Measurements from ENCODE around the gene IL11RA.
A peak's percentile ranks its signal among the peaks of the same experiment; 100 is the strongest.

IL11RA gene

DNA sequence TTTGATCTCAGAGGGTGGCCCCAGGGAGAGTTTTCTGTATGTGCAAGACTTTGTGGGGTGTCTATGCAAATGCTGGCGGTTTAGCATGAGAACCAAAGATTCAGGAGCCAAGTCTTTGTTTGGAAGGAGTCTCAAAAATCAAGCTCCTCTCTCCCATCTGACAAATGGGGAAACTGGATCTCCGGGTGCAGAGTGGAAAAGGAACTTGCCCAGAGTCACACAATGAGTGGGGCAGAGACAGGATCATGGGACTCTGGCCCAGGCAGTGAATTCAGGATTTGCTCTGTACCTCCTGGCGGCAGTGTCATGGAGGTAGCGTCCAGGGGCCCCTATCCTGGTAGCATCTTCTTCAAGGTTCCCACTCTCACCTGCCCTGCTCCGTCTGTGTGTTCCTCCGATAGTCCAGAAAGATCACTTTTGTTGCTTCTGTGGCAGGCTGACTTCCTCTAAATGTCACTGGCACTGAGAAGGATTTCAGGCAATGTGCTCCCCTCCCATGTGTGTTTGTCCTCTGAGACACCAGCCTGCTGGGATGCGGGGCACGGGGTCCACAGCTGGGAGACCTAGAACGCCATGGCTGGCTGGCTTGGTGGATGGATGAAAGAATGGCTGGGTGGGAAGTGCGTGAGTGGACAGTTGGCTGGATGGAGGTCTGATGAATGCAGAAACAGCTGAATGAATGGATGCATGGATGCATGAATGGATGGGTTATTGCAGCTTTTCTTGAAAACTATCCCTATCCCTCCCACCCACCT is 35.5 kb downstream of the IL11RA start:
- no peak for DNase-seq (ENCODE audit: low read depth)

DNA sequence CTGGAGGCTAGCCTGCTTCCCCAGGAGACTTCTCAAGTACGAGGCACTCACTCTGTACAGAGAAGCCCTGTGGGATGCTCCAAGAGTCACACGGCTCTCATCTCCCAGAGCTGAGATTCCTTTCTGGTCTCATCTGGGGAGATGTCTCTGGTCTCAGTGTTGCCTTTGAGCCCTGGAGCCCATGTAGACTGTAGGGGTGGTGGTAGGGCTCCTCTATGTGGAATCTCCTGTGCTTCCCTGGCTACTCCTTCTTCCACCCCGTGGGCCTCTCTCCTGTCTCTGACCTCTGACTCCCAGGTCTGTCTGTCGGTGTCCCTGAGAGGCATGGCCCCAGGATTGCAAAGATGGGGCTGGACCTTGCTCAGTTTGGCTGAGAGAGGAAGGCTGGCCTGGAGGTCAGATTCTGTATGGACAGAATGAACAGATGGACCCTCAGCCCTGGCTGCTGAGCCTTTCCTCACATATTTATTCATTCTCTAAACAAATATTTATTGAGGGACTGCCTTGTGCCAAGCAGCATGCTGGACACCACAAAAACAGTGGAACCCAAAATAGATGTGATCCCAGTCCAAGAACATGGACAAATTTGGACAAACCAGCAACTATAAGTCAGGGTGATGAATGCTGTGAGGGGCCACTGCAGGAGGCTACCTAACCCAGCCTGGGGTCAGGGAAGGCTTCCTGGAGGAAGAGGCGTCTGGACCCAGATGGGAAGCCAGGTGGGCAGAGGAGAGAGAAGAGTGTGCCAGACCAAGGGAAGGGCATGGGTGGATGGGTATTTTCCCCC is 36.5 kb downstream of the IL11RA start:
- no peak for DNase-seq (ENCODE audit: low read depth)

GRCh38 chr9:34689116-34689470 is 37.1 kb downstream of the IL11RA start:
- DNase-seq (ENCODE audit: low read depth): no peak

- no peak for DNase-seq (ENCODE audit: low read depth)
Measured at GRCh38 chr9:34689512-34689911, 37.5 kb downstream of the IL11RA start.

- DNase-seq (ENCODE audit: low read depth): no peak
Measured at GRCh38 chr9:34690983-34691935, 39.3 kb downstream of the IL11RA start, which contains the start of gene CCL19. Gene CCL19 (minus strand): TSS chr9:34691276. CDS start chr9:34691139, 137 bp downstream.

DNA sequence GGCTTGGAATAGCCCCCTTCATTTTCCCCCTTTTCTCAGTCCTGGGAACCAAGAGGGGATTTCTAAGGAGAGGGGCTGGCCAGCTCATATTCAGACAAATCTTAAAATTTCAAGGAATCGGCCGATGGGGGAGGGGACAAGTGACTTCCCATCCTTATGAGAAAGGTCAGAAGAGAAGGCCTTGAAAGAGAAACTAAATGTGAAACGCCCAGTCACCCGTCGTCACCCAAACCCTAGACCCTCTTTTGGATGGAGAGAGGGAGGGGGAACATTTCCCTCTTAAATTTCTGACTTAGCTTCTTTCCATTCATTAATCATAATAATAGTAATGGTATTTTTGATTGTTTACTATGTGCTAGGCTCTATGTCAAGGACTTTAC is 39.9 kb downstream of the IL11RA start:
- DNase-seq (ENCODE audit: low read depth): no peak

DNA sequence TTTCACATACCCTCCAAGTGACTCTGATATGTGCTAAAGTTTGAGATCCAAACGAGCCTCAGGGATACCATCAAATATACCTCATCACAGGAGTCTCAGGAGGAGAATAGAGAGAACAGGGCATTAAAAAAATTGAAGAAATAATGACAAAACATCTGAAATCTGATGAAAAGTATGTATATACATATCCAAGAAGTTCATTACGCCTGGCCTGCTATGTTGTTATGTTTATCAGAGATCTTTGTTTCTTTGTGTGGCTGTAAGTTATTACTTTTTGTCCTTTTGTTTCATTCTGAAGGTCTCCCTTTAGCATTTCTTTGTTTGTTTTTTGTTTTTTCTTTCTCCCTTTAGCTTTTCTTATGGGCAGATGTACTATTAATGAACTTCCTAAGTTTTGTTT is 41.6 kb downstream of the IL11RA start:
- DNase-seq (ENCODE audit: low read depth): no peak

DNA sequence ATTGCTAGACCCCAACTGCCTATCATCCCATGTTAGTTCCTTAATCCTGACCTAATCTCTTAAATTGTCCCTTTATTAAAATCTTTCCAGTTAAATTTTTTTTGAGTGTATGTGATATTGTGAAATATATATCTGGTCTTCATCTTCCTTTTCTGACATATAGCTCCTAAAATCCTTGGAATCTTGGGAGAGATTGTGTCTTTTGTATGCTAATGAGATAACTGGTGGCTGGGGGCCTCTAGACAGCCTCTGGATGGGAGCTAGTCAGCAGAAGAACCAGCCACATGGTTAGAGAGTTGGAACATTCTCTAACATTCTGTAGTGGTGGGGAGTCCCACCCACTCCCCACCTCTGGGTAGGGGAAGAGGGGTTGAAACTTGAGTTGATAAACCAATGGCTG is 42.8 kb downstream of the IL11RA start:
- no peak for DNase-seq (ENCODE audit: low read depth)

- no peak for DNase-seq (ENCODE audit: low read depth)
Measured at GRCh38 chr9:34701023-34701768, 49.2 kb downstream of the IL11RA start.

DNA sequence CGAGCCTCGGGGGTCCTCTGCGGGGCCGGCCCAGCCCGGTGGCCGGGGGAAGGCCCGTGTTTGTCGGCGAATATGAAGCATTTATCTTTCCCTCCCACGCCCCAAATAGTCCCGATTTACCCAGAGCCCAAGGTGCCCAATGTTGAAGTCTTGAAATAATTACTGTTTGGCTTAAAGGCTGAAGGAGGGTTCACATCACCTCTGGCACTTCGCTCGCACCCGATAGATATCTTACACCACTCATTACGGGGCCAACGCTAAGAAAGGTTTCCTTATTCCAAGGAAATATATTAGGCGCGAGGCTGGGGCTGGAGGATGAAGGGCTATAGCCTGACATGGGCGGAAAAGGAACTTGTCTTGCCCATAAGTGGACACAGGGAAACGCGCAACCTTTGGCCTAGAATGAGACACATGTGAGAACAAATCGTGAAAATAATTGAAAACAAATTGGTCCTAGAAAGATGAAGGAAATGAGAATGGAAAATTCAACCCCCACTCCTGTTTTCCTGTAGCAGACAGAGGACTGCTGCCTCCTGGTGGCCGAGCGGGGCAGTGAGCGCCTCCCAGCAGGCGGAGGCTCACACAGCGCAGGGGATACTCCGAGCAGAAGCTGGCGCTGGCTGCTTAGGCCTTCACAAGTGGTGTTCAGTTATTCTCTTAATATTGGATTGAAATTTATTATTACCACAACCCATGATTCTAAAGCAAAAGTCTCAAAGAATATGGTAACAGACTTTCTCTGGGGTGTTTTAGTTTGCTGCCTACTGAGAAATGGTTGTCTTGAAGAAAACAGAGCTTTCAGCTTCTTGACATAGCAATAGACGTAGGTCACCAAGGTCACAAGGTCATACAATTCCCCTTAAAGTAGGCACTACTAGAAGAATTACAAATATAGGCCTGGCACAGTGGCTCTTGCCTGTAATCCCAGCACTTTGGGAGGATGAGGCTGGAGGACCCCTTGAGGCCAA is 50.1 kb downstream of the IL11RA start:
- DNase-seq (ENCODE audit: low read depth): peak; percentile 31

GRCh38 chr9:34707130-34707529 is 55.1 kb downstream of the IL11RA start:
- no peak for DNase-seq (ENCODE audit: low read depth)

- no peak for DNase-seq (ENCODE audit: low read depth)
Measured at GRCh38 chr9:34709196-34709978, 57.4 kb downstream of the IL11RA start.

DNA sequence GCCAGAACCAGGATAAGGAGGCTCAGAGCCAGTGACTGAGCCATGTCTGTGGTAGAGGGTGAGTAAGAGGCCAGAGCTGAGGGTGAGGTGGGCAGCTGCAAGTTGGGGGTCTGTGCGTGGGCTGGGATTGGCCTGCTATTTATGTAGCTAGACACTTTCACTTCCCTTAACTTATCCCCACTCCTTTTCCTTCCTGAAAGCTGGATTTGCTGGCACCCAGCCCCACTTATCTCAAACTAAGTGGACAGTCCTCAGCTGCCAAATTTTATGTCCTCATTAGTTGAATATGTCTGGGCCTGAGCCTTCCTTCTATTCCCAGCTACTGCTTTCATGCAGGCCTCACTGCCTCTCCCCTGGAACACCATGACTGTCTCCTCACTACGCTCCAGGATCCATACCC is 58.0 kb downstream of the IL11RA start, which contains the start of gene CCL21:
CCL21 (minus strand) TSS at position 114 of the 400 bp plus-strand sequence; CDS start at position 44, 70 bp downstream.
- no peak for DNase-seq (ENCODE audit: low read depth)
